Mesendoderm (in vitro differentiated cells): ENCODE measurements around the gene SUMO2.

Source experiments
- DNase-seq: peaks from one replicate; pipeline ENCODE4 v3.0.0; 2013
- H2AK5ac ChIP-seq: 2 replicates; pipeline ENCODE4 v1.6.1; 2013; ENCODE audit warnings: low read length, inconsistent platforms
- H2BK120ac ChIP-seq: 2 replicates; pipeline ENCODE4 v1.6.1; 2013; ENCODE audit warnings: low read depth, mild to moderate bottlenecking, low read length, moderate library complexity, mixed read lengths
- H2BK15ac ChIP-seq: replicated peaks from 2 replicates; pipeline ENCODE4 v1.6.1; 2013; ENCODE audit warnings: low read depth, mild to moderate bottlenecking, moderate library complexity
- H2BK5ac ChIP-seq: 2 replicates; pipeline ENCODE4 v1.6.1; 2013; ENCODE audit warnings: low read length, inconsistent platforms
- H3K18ac ChIP-seq: 2 replicates; pipeline ENCODE4 v1.6.1; 2013; ENCODE audit warnings: mild to moderate bottlenecking, low read length, mixed read lengths
- H3K23ac ChIP-seq: one replicate; pipeline ENCODE4 v1.6.1; 2013; ENCODE audit warnings: low read length
- H3K27ac ChIP-seq: 2 replicates; pipeline ENCODE4 v1.5.1; 2013; ENCODE audit warnings: low read depth, mild to moderate bottlenecking, inconsistent platforms, low read length, moderate library complexity
- H3K27me3 ChIP-seq: 2 replicates; pipeline ENCODE4 v1.6.1; 2013; ENCODE audit warnings: low read length, control low read depth, mild to moderate bottlenecking, inconsistent platforms; ENCODE audit not compliant: insufficient read depth, poor library complexity
- H3K36me3 ChIP-seq: 2 replicates; pipeline ENCODE4 v1.6.1; 2013; ENCODE audit warnings: low read length, inconsistent platforms; ENCODE audit not compliant: control insufficient read depth, insufficient read depth
- H3K4ac ChIP-seq: one replicate; pipeline ENCODE4 v1.6.1; 2013; ENCODE audit warnings: low read depth, mild to moderate bottlenecking, low read length, moderate library complexity
- H3K4me1 ChIP-seq: 2 replicates; pipeline ENCODE4 v1.6.1; 2013; ENCODE audit warnings: low read depth, low read length, inconsistent platforms; ENCODE audit not compliant: control insufficient read depth
- H3K4me2 ChIP-seq: 2 replicates; pipeline ENCODE4 v1.6.1; 2013; ENCODE audit warnings: low read length
- H3K4me3 ChIP-seq: 2 replicates; pipeline ENCODE4 v1.5.1; 2013; ENCODE audit warnings: mild to moderate bottlenecking, low read length
- H3K56ac ChIP-seq: one replicate; pipeline ENCODE4 v1.6.1; 2013; ENCODE audit warnings: low read length
- H3K79me1 ChIP-seq: 2 replicates; pipeline ENCODE4 v1.6.1; 2013; ENCODE audit warnings: low read length, inconsistent platforms
- H3K79me2 ChIP-seq: 2 replicates; pipeline ENCODE4 v1.6.1; 2013; ENCODE audit warnings: mild to moderate bottlenecking, low read length; ENCODE audit not compliant: control insufficient read depth, insufficient read depth
- H3K9ac ChIP-seq: 2 replicates; pipeline ENCODE4 v1.6.1; 2013; ENCODE audit warnings: low read length, inconsistent platforms
- H4K5ac ChIP-seq: one replicate; pipeline ENCODE4 v1.6.1; 2013; ENCODE audit warnings: low read length
- H4K8ac ChIP-seq: one replicate; pipeline ENCODE4 v1.6.1; 2013; ENCODE audit warnings: low read depth, mild to moderate bottlenecking, control low read depth, low read length, moderate library complexity
- WGBS: extraction: QIAGEN DNeasy Blood & Tissue Kit; methylation state at CpG from one replicate; pipeline ENCODE4 v1.1.7; 2013; ENCODE audit warnings: low lambda C conversion rate, missing lambda C conversion rate; ENCODE audit not compliant: insufficient coverage; ENCODE audit errors: extremely low coverage; 5-methylcytosine and 5-hydroxymethylcytosine counted together

SUMO2 gene

DNA sequence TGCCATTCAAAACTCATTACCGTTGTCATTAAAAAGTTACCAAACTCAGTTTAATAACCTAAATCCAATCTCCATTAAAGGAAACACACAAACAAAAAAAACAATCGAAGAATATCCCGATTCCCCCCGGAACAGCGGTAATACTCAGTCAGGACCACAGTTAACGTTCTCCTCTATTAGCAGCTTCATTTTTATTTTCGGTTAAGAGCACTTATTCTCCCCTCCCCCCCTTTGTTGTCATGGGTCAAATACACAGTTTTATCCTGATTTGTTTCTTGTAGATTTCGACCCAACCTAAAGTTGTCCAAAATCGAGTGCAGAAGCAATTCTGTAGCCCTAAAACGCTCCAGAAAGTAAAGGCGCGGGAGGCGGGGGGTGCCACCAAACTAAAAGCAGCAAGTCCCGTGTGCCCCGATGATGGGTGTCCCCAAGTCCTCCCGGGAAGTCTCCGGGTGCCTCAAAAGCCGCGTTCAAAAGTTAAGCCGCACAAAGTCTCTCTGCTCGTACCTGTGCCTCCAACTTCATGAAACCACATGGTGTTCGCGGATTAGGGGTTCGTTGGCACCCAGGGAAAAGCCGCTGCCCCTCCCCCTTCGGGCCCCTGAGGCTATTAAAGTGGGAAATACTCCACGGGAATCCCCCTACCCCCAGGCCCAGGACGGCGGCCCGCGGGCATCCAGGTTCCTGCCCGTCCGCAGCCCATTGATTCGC, 996 bp downstream of the SUMO2 start:
- Histone ChIP-seq H4K5ac (no peak overlapping the region), H3K4me3 (peak overlapping the region; percentile 90), H3K79me2 (peaks cover 52% of the 10 kb centered on the region), H3K9ac (peak overlapping the region; percentile 98), H3K79me1 (peaks cover 1% of the 10 kb centered on the region), H3K56ac (peak overlapping the region; percentile 86), H3K4me2 (peak overlapping the region; percentile 49), H2BK5ac (no peak overlapping the region), H2AK5ac (no peak overlapping the region), H4K8ac (no peak overlapping the region), H3K27ac (peak overlapping the region; percentile 100), H3K4ac (peak overlapping the region; percentile 96), H3K36me3 (peaks cover 6% of the 10 kb centered on the region), H3K27me3 (no peaks in the 10 kb centered on the region), H3K18ac (peak overlapping the region; percentile 100), H3K4me1 (no peaks in the 10 kb centered on the region), H3K23ac (no peak overlapping the region), H2BK120ac (peak overlapping the region; percentile 92), H2BK15ac (no peak overlapping the region)
- WGBS, result 100% methylated on average over 1 of the region's 34 CpGs
- DNase-seq, result no peak

DNA sequence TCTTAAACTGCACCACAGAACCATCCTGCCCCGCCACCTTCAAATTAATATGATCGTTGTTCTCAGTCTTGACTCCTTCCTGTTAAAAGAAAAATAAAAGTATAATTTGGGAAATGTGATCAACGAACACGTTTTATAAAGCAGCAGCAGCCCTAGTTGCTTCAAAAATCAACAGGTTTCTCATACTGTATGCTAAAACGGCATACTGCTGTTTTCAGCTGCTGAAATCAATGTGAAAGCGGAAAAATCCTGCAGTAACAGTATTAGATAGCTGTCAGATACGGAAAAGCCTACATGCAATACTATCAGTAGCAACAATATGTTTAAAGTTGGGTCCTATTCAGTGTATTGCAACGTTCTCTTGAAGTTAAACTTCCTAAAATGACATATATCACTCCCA, 1.6 kb downstream of the SUMO2 start:
- Histone ChIP-seq H3K9ac (peak overlapping the region; percentile 98), H3K18ac (no peak overlapping the region), H2BK120ac (no peak overlapping the region), H4K5ac (no peak overlapping the region), H3K4me2 (peak overlapping the region; percentile 49), H3K27me3 (no peaks in the 10 kb centered on the region), H3K56ac (peak overlapping the region; percentile 9), H3K36me3 (peaks cover 6% of the 10 kb centered on the region), H3K4ac (no peak overlapping the region), H2BK5ac (no peak overlapping the region), H2BK15ac (no peak overlapping the region), H3K27ac (no peak overlapping the region), H3K4me3 (peak overlapping the region; percentile 90), H4K8ac (no peak overlapping the region), H3K79me2 (peaks cover 58% of the 10 kb centered on the region), H3K79me1 (peaks cover 3% of the 10 kb centered on the region), H3K4me1 (no peaks in the 10 kb centered on the region), H3K23ac (no peak overlapping the region), H2AK5ac (no peak overlapping the region)
- WGBS, result no CpG with 5 or more reads among the region's 8 CpGs
- DNase-seq, result no peak

DNA sequence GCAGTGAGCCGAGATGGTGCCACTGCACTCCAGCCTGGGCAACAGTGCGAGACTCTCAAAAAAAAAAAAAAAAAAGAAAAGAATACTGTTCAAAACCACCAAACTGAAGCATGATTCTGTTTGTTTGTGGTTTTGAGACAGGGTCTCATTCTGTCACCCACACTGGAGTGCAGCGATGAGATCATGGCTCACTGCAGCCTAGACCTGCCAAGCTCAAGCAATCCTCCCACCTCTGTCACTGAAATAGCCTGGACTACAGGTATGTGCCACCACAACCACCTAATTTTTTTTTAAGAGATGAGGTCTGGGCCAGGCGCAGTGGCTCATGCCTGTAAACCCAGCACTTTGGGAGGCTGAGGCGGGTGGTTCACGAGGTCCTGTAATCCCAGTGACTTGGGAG, 4.3 kb downstream of the SUMO2 start:
- Histone ChIP-seq H3K4ac (no peak overlapping the region), H4K8ac (no peak overlapping the region), H3K36me3 (peaks cover 19% of the 10 kb centered on the region), H3K18ac (no peak overlapping the region), H2BK120ac (no peak overlapping the region), H2BK5ac (no peak overlapping the region), H2BK15ac (no peak overlapping the region), H3K9ac (no peak overlapping the region), H3K23ac (no peak overlapping the region), H3K27me3 (no peaks in the 10 kb centered on the region), H3K79me2 (peaks cover 74% of the 10 kb centered on the region), H2AK5ac (no peak overlapping the region), H3K4me3 (no peak overlapping the region), H3K56ac (no peak overlapping the region), H3K4me1 (no peaks in the 10 kb centered on the region), H4K5ac (no peak overlapping the region), H3K4me2 (no peak overlapping the region), H3K79me1 (peaks cover 3% of the 10 kb centered on the region), H3K27ac (no peak overlapping the region)
- no peak for DNase-seq
- WGBS, result no CpG with 5 or more reads among the region's 6 CpGs

DNA sequence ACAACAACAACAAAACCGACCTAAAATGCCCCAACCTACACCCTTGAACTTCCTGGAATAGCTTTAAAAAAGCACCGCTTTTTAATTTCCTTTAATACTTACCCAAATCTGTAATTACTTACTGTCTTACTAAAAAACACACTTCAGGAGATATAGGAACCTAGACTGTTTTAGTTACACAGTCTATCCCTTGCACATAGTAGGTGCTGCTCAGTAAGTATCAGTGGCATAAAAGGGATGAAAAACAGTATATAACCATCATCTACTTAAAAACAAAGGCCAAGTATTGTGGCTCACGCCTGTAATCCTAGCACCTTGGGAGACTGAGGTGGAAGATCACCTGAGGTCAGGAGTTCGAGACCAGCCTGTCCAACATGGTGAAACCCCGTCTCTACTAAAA, 6.1 kb downstream of the SUMO2 start:
- H2BK120ac ChIP-seq, result no peak overlapping the region
- H3K4me2 ChIP-seq, result no peak overlapping the region
- no peak overlapping the region for H3K27ac ChIP-seq
- no peak overlapping the region for H4K5ac ChIP-seq
- no peak overlapping the region for H3K23ac ChIP-seq
- H3K18ac ChIP-seq, result no peak overlapping the region
- no peaks in the 10 kb centered on the region for H3K27me3 ChIP-seq
- no peaks in the 10 kb centered on the region for H3K4me1 ChIP-seq
- H4K8ac ChIP-seq, result no peak overlapping the region
- H3K4ac ChIP-seq, result no peak overlapping the region
- H3K79me1 ChIP-seq, result peaks cover 3% of the 10 kb centered on the region
- no peak for DNase-seq
- H2BK15ac ChIP-seq, result no peak overlapping the region
- peaks cover 66% of the 10 kb centered on the region for H3K79me2 ChIP-seq
- no peak overlapping the region for H2BK5ac ChIP-seq
- H3K36me3 ChIP-seq, result peaks cover 20% of the 10 kb centered on the region
- H3K9ac ChIP-seq, result no peak overlapping the region
- WGBS, result 100% methylated on average over 2 of the region's 5 CpGs
- H3K56ac ChIP-seq, result no peak overlapping the region
- no peak overlapping the region for H3K4me3 ChIP-seq
- H2AK5ac ChIP-seq, result no peak overlapping the region

DNA sequence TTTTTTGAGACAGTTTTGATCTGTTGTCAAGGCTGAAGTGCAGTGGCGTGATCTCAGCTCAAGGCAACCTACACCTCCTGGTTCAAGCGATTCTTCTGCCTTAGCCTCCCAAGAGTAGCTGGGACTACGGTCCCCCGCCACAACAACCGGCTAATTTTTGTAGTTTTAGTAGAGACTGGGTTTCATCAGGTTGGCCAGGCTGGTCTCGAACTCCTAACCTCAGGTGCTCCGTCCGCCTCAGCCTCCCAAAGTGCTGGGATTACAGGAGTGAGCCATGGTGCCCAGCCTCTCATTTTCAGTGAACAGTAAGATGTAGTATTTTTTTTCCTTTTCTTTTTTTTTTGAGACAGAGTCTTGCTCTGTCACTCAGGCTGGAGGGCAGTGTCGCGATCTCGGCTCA, 7.8 kb downstream of the SUMO2 start:
- Histone ChIP-seq H2AK5ac (no peak overlapping the region), H2BK5ac (no peak overlapping the region), H3K27me3 (no peaks in the 10 kb centered on the region), H3K4me2 (no peak overlapping the region), H3K4me1 (no peaks in the 10 kb centered on the region), H3K4ac (no peak overlapping the region), H3K79me1 (peaks cover 3% of the 10 kb centered on the region), H4K5ac (no peak overlapping the region), H3K23ac (no peak overlapping the region), H3K4me3 (no peak overlapping the region), H2BK120ac (no peak overlapping the region), H3K18ac (no peak overlapping the region), H3K56ac (no peak overlapping the region), H3K9ac (no peak overlapping the region), H3K79me2 (peaks cover 57% of the 10 kb centered on the region), H4K8ac (no peak overlapping the region), H3K27ac (no peak overlapping the region), H2BK15ac (no peak overlapping the region), H3K36me3 (peaks cover 20% of the 10 kb centered on the region)
- no CpG with 5 or more reads among the region's 11 CpGs for WGBS
- DNase-seq, result no peak

DNA sequence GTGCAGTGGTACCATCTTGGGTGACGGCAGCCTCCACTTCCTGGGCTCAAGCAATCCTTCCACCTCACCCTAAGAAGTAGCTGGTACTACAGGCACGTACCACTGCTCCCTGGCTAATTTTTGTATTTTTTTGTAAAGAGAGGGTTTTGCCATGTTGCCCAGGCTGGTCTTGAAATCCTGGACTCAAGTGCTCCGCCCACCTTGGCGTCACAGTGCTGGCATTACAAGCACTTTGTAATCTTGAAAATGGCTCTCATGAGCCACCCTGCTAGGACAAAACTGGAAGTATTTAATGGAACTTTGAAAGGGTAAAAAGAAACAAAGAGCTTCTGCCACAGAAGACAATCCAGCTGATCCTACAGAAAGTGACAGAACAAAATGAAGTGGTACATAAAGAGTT, 9.2 kb downstream of the SUMO2 start:
- WGBS, result no CpG with 5 or more reads among the region's 4 CpGs
- H3K9ac ChIP-seq, result no peak overlapping the region
- no peak overlapping the region for H3K18ac ChIP-seq
- H3K56ac ChIP-seq, result no peak overlapping the region
- no peak overlapping the region for H3K4me3 ChIP-seq
- peaks cover 16% of the 10 kb centered on the region for H3K36me3 ChIP-seq
- H3K4me1 ChIP-seq, result no peaks in the 10 kb centered on the region
- H2BK15ac ChIP-seq, result no peak overlapping the region
- H3K79me2 ChIP-seq, result peaks cover 44% of the 10 kb centered on the region
- H4K5ac ChIP-seq, result no peak overlapping the region
- H2AK5ac ChIP-seq, result no peak overlapping the region
- no peak overlapping the region for H3K27ac ChIP-seq
- peaks cover 5% of the 10 kb centered on the region for H3K79me1 ChIP-seq
- H3K4ac ChIP-seq, result no peak overlapping the region
- no peak overlapping the region for H3K23ac ChIP-seq
- no peak overlapping the region for H4K8ac ChIP-seq
- no peaks in the 10 kb centered on the region for H3K27me3 ChIP-seq
- DNase-seq, result no peak
- no peak overlapping the region for H3K4me2 ChIP-seq
- no peak overlapping the region for H2BK5ac ChIP-seq
- H2BK120ac ChIP-seq, result no peak overlapping the region
